OCI-LY3 (cell line): ENCODE measurements around the gene TLE3.

ENCODE experiments used
- H2AFZ ChIP-seq: fragments of 200-600, 300-600 bp; shearing (Covaris generic); 2 replicates; pipeline ENCODE4 v1.6.0; 2014; ENCODE audit warnings: antibody characterized with exemption, low read depth, low read length
- H3K27ac ChIP-seq: fragments of 200-600, 300-600 bp; sonication (generic); 2 replicates; pipeline ENCODE4 v1.5.1; 2014; ENCODE audit warnings: mild to moderate bottlenecking, low read length, moderate library complexity, mixed read lengths
- H3K27me3 ChIP-seq: fragments of 200-600, 300-600 bp; sonication (generic); 2 replicates; pipeline ENCODE4 v1.6.1; 2014; ENCODE audit warnings: low read depth, low read length, mixed read lengths
- H3K36me3 ChIP-seq: fragments of 200-600, 300-600 bp; sonication (generic); replicated peaks from 2 replicates; pipeline ENCODE3; 2014; ENCODE audit warnings: low read depth, low read length, mixed read lengths
- H3K4me1 ChIP-seq: fragments of 300-600, 200-600 bp; sonication (generic); 2 replicates; pipeline ENCODE4 v1.6.1; 2014; ENCODE audit warnings: low read length, mixed read lengths
- H3K4me2 ChIP-seq: fragments of 200-600, 300-600 bp; sonication (generic); 2 replicates; pipeline ENCODE4 v1.6.1; 2014; ENCODE audit warnings: low read length, mixed read lengths
- H3K4me3 ChIP-seq: fragments of 300-600, 200-600 bp; sonication (generic); 2 replicates; pipeline ENCODE4 v1.5.1; 2014; ENCODE audit warnings: antibody characterized with exemption, mild to moderate bottlenecking, low read length, moderate library complexity
- H3K79me2 ChIP-seq: fragments of 300-600, 200-600 bp; shearing (Covaris generic); 2 replicates; pipeline ENCODE4 v1.6.1; 2014; ENCODE audit warnings: mild to moderate bottlenecking, low read length, mixed read lengths
- H3K9ac ChIP-seq: fragments of 300-600, 200-600 bp; shearing (Covaris generic); 2 replicates; pipeline ENCODE4 v1.6.0; 2014; ENCODE audit warnings: mild to moderate bottlenecking, low read length, moderate library complexity
- H3K9me3 ChIP-seq: fragments of 200-600, 300-600 bp; shearing (Covaris generic); 2 replicates; pipeline ENCODE4 v1.6.1; 2014; ENCODE audit warnings: low read length, mixed read lengths; ENCODE audit not compliant: insufficient read depth
- H4K20me1 ChIP-seq: fragments of 200-600, 300-600 bp; sonication (generic); 2 replicates; pipeline ENCODE4 v1.6.1; 2016; ENCODE audit warnings: low read length, mixed read lengths; ENCODE audit not compliant: insufficient read depth
- CTCF ChIP-seq: fragments of 200-600, 300-600 bp; sonication (generic); IDR thresholded peaks from 2 replicates; pipeline ENCODE4 v1.5.1; 2014; ENCODE audit warnings: antibody characterized with exemption, low read length, low read depth
- EZH2phosphoT487 ChIP-seq: fragments of 200-600 bp; shearing (Covaris generic); IDR thresholded peaks from 2 replicates; pipeline ENCODE4 v1.6.1; 2018; ENCODE audit warnings: antibody characterized with exemption, mixed run types, low read depth

The TLE3 gene

GRCh38 chr15:70097321-70098152 is at the start of gene TLE3:
Gene TLE3, minus strand, starts transcription at chr15:70097917. Its CDS starts 1,119 bp downstream, at chr15:70096798.
- Histone ChIP-seq H3K9me3 (no peaks in the 10 kb centered on the region), H2AFZ (no peak within 1 kb of the TSS), H3K27me3 (no peaks in the 10 kb centered on the region), H3K4me1 (peaks cover 51% of the 10 kb centered on the region), H3K79me2 (peaks cover 52% of the 10 kb centered on the region), H4K20me1 (peaks cover 40% of the 10 kb centered on the region), H3K36me3 (peaks cover 45% of the 10 kb centered on the region), H3K4me3 (peak within 1 kb of the TSS; percentile 84), H3K9ac (peak within 1 kb of the TSS; percentile 92), H3K4me2 (peak within 1 kb of the TSS; percentile 92), H3K27ac (peak within 1 kb of the TSS; percentile 76)
- TF ChIP-seq CTCF (peak; percentile 34), EZH2phosphoT487 (no peak)

- Histone ChIP-seq H3K9ac (no peak overlapping the region), H3K4me3 (no peak overlapping the region), H3K79me2 (no peaks in the 10 kb centered on the region), H3K36me3 (no peaks in the 10 kb centered on the region), H4K20me1 (no peaks in the 10 kb centered on the region), H3K4me2 (peak overlapping the region; percentile 4; the same call in 1 of the 2 replicates), H3K4me1 (peaks cover 53% of the 10 kb centered on the region), H3K27ac (no peak overlapping the region), H3K27me3 (no peaks in the 10 kb centered on the region), H3K9me3 (no peaks in the 10 kb centered on the region), H2AFZ (no peak overlapping the region)
- TF ChIP-seq CTCF (no peak), EZH2phosphoT487 (no peak)
Measured at GRCh38 chr15:70147178-70147760, 49.6 kb upstream of the TLE3 start.

- Histone ChIP-seq H3K79me2 (no peaks in the 10 kb centered on the region), H3K9ac (no peak overlapping the region)
Measured at GRCh38 chr15:70146771-70147170, 49.1 kb upstream of the TLE3 start.

More at GRCh38 chr15:70146771-70147170, 49.1 kb upstream of the TLE3 start:
- H3K27me3 ChIP-seq, result no peaks in the 10 kb centered on the region
- H2AFZ ChIP-seq, result no peak overlapping the region
- H4K20me1 ChIP-seq, result no peaks in the 10 kb centered on the region
- no peaks in the 10 kb centered on the region for H3K9me3 ChIP-seq
- TF ChIP-seq CTCF (no peak), EZH2phosphoT487 (no peak)
- H3K4me2 ChIP-seq, result no peak overlapping the region
- H3K27ac ChIP-seq, result no peak overlapping the region
- no peak overlapping the region for H3K4me3 ChIP-seq
- no peaks in the 10 kb centered on the region for H3K36me3 ChIP-seq
- peaks cover 53% of the 10 kb centered on the region for H3K4me1 ChIP-seq
